HCT116 (cell line): ENCODE results near the gene UGT1A7. TPM values are rescaled to one million over a fixed set of nuclear protein-coding genes. Genes with fewer than 3 reads are reported as not detected.

Experiments used
- ATAC-seq: fragments of 200-7000 bp; cut with Tn5 transposase; 2 replicates; pipeline ENCODE4 v1.9.1; 2020; ENCODE audit warnings: mild to moderate bottlenecking, moderate library complexity
- BruUV-seq: library from RNA; stranded (reverse); fragments of 400-500 nt; replicated peaks from 2 replicates; lab custom pipeline; 2021; lab: Mats Ljungman, UMichigan
- CTCF ChIA-PET: fragments of 300-600 bp; sonication (Branson Sonifier 250); formaldehyde crosslinking; loops from one replicate; lab custom pipeline; 2021; ENCODE audit warnings: antibody characterized with exemption; lab: Charles Lee
- POLR2A ChIA-PET: fragments of 300-600, 350-600 bp; sonication (Branson Sonifier 250); formaldehyde crosslinking; loops from one replicate; lab custom pipeline; 2021; ENCODE audit warnings: antibody characterized with exemption; lab: Charles Lee
- RAD21 ChIA-PET, 2 experiments: fragments of 300-600 bp; sonication (Branson Sonifier 250); formaldehyde crosslinking; loops; one replicate each; lab custom pipeline; 2023; ENCODE audit warnings: low total read pairs in 2 of 2; ENCODE audit not compliant: uncharacterized antibody in 2 of 2, unreplicated experiment in 2 of 2, low non-redundant PET in 1 of 2; lab: Charles Lee
- DNase-seq: peaks from one replicate; pipeline ENCODE4 v3.0.0-alpha.2; 2010; ENCODE audit warnings: low read depth, low spot score
- H2AFZ ChIP-seq: fragments of 200-600 bp; shearing (Covaris generic), sonication (generic); 2 replicates; pipeline ENCODE4 v1.6.1; 2017; ENCODE audit warnings: low read depth, mixed run types, mixed read lengths, antibody characterized with exemption, low read length; ENCODE audit not compliant: poor library complexity, severe bottlenecking
- H3K27ac ChIP-seq: 2 replicates; pipeline ENCODE4 v1.5.1; 2012; ENCODE audit warnings: low read depth, low read length
- H3K27me3 ChIP-seq: fragments of 200-600 bp; sonication (generic); 2 replicates; pipeline ENCODE4 v1.6.1; 2016; ENCODE audit warnings: mixed run types, low read length, mixed read lengths; ENCODE audit not compliant: insufficient read depth
- H3K36me3 ChIP-seq, 2 experiments: fragments of 200-500 bp in 1 of 2; fragments of 200-600 bp in 1 of 2; sonication (Bioruptor generic) in 1 of 2; sonication (generic) in 1 of 2; 2 replicates each; pipeline versions ENCODE4 v1.5.1 to v1.6.1; 2014 to 2016; ENCODE audit warnings: low read length in 2 of 2, inconsistent platforms in 1 of 2, mixed read lengths in 1 of 2, mixed run types in 1 of 2; ENCODE audit not compliant: insufficient read depth in 2 of 2, control insufficient read depth in 1 of 2
- H3K4me1 ChIP-seq, 2 experiments: fragments of 200-600 bp in 1 of 2; sonication (generic) in 1 of 2; 2 replicates each; pipeline versions ENCODE4 v1.5.1 to v1.6.1; 2012 to 2017; ENCODE audit warnings: low read length in 2 of 2, inconsistent platforms in 1 of 2, mild to moderate bottlenecking in 1 of 2, mixed read lengths in 1 of 2, mixed run types in 1 of 2, moderate library complexity in 1 of 2; ENCODE audit not compliant: insufficient read depth in 2 of 2, control insufficient read depth in 1 of 2
- H3K4me2 ChIP-seq: fragments of 200-600 bp; sonication (generic); 2 replicates; pipeline ENCODE4 v1.6.1; 2017; ENCODE audit warnings: mixed run types, low read length, mixed read lengths
- H3K4me3 ChIP-seq, 2 experiments: fragments of 200-600 bp in 1 of 2; sonication (generic) in 1 of 2; replicated peaks in 1 of 2; 2 replicates each; pipeline ENCODE4 v1.5.1; 2011 to 2016; ENCODE audit warnings: low read length in 2 of 2, control low read depth in 1 of 2, low read depth in 1 of 2, mild to moderate bottlenecking in 1 of 2, mixed read lengths in 1 of 2, mixed run types in 1 of 2
- H3K79me2 ChIP-seq: fragments of 200-600 bp; sonication (generic); 2 replicates; pipeline ENCODE4 v1.6.1; 2017; ENCODE audit warnings: mild to moderate bottlenecking, mixed run types, low read length, moderate library complexity, mixed read lengths; ENCODE audit not compliant: insufficient read depth
- H3K9ac ChIP-seq: fragments of 200-600 bp; sonication (generic); 2 replicates; pipeline ENCODE4 v1.6.1; 2016; ENCODE audit warnings: low read length, mixed read lengths
- H3K9me2 ChIP-seq: fragments of 200-600 bp; sonication (generic), shearing (Covaris generic); 2 replicates; pipeline ENCODE4 v1.6.1; 2017; ENCODE audit warnings: mixed run types, mild to moderate bottlenecking, moderate library complexity; ENCODE audit not compliant: insufficient read depth
- H3K9me3 ChIP-seq, 2 experiments: fragments of 200-500 bp in 1 of 2; fragments of 200-600 bp in 1 of 2; sonication (Bioruptor generic) in 1 of 2; sonication (generic) in 1 of 2; 2 replicates each; pipeline ENCODE4 v1.6.1; 2014 to 2017; ENCODE audit warnings: low read length in 2 of 2, mixed read lengths in 2 of 2, inconsistent platforms in 1 of 2, low read depth in 1 of 2, mild to moderate bottlenecking in 1 of 2, mixed run types in 1 of 2, moderate library complexity in 1 of 2; ENCODE audit not compliant: control insufficient read depth in 1 of 2, insufficient read depth in 1 of 2
- H4K20me1 ChIP-seq: fragments of 200-600 bp; sonication (generic), shearing (Covaris generic); 2 replicates; pipeline ENCODE4 v1.6.1; 2017; ENCODE audit warnings: mixed run types, mild to moderate bottlenecking, moderate library complexity; ENCODE audit not compliant: insufficient read depth
- EGR1 ChIP-seq: IDR thresholded peaks from 2 replicates; pipeline ENCODE4 v1.6.1; 2012; ENCODE audit warnings: low read depth
- EZH2phosphoT487 ChIP-seq: fragments of 200-600 bp; IDR thresholded peaks from 2 replicates; pipeline ENCODE4 v1.6.1; 2018; ENCODE audit warnings: antibody characterized with exemption, borderline replicate concordance
- FOSL1 ChIP-seq: IDR thresholded peaks from 2 replicates; pipeline ENCODE4 v1.6.1; 2012; ENCODE audit warnings: low read depth
- JUND ChIP-seq: IDR thresholded peaks from 2 replicates; pipeline ENCODE4 v1.6.1; 2012
- POLR2AphosphoS5 ChIP-seq: IDR thresholded peaks from 2 replicates; pipeline ENCODE4 v1.6.1; 2011; ENCODE audit warnings: mild to moderate bottlenecking, low read depth, low read length, moderate library complexity
- RAD21 ChIP-seq: IDR thresholded peaks from 2 replicates; pipeline ENCODE4 v1.6.1; 2012; ENCODE audit warnings: low read depth, mild to moderate bottlenecking
- ZNF274 ChIP-seq: fragments of 200-500 bp; sonication (Bioruptor generic); IDR thresholded peaks from 2 replicates; pipeline ENCODE4 v1.6.1; 2014; ENCODE audit warnings: mild to moderate bottlenecking, low read depth, low read length, inconsistent platforms
- intact Hi-C: fragments of 100-400 bp; cut with micrococcal nuclease; formaldehyde crosslinking; loops from 2 replicates; pipeline ENCODE4 v1.10.0; 2022
- total RNA-seq: library from RNA; stranded (reverse); gene quantifications from one replicate; pipeline ENCODE4 v1.2.1, GENCODE V29; 2021; ENCODE audit not compliant: unreplicated experiment
- TF ChIP-seq, protein P1 (sequence below), 3 experiments: fragments of 200-600 bp in 1 of 3; sonication (generic) in 1 of 3; IDR thresholded peaks in 2 of 3; conservative IDR thresholded peaks in 1 of 3; 2 replicates each; pipeline ENCODE4 v1.5.1; 2012 to 2017; ENCODE audit warnings: low read depth in 2 of 3, low read length in 2 of 3, antibody characterized with exemption in 1 of 3, borderline replicate concordance in 1 of 3, control low read depth in 1 of 3, mild to moderate bottlenecking in 1 of 3, mixed read lengths in 1 of 3, mixed run types in 1 of 3, moderate library complexity in 1 of 3; ENCODE audit not compliant: insufficient read depth in 1 of 3
- TF ChIP-seq, protein P2 (sequence below): IDR thresholded peaks from 2 replicates; pipeline ENCODE4 v1.6.1; 2011; ENCODE audit warnings: mild to moderate bottlenecking, low read length, moderate library complexity; ENCODE audit not compliant: insufficient replicate concordance; ENCODE audit errors: extremely low read depth
- TF ChIP-seq, protein P3 (sequence below): IDR thresholded peaks from 2 replicates; pipeline ENCODE4 v1.6.1; 2012

The UGT1A7 gene
- total RNA-seq, 1 experiment from 2014 or later = not detected

DNA sequence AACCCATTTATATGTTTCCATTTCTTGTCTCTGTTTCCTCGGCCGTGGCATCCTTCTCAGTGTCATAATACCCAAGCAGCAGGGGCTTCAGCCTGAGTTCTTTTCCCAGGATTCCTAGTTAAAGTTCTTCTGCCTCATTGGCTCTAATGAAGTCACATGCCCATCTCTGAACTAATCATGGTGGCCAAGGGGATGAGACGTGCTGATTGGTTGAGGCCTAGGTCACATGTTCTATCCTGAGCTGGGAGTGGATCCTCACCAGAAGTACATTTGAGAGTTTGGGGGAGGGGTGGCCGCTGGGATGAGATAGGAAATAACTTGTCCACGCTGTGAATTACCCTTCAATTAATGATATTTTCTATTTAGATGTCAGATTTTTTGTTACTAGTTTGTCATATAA is 27.2 kb downstream of the UGT1A7 start:
- no peaks in the 10 kb centered on the region for H3K4me1 ChIP-seq
- no peaks in the 10 kb centered on the region for H3K79me2 ChIP-seq
- intact Hi-C loops = no loop called here
- no peak overlapping the region for H2AFZ ChIP-seq
- H3K9me2 ChIP-seq = no peaks in the 10 kb centered on the region
- H3K9ac ChIP-seq = no peak overlapping the region
- no peak for ATAC-seq
- BruUV-seq = no TSS peak
- ChIA-PET CTCF (no interaction called here), POLR2A (no interaction called here), RAD21 (no interaction called here)
- no peaks in the 10 kb centered on the region for H3K27me3 ChIP-seq
- no peaks in the 10 kb centered on the region for H3K9me3 ChIP-seq
- no peak for DNase-seq
- H3K4me2 ChIP-seq = no peak overlapping the region
- no peak overlapping the region for H3K27ac ChIP-seq
- H3K4me3 ChIP-seq = no peak overlapping the region
- TF ChIP-seq EGR1 (no peak), JUND (no peak), POLR2AphosphoS5 (no peak), RAD21 (no peak), FOSL1 (no peak), EZH2phosphoT487 (no peak), ZNF274 (no peak)
- TF ChIP-seq, protein P1, sequence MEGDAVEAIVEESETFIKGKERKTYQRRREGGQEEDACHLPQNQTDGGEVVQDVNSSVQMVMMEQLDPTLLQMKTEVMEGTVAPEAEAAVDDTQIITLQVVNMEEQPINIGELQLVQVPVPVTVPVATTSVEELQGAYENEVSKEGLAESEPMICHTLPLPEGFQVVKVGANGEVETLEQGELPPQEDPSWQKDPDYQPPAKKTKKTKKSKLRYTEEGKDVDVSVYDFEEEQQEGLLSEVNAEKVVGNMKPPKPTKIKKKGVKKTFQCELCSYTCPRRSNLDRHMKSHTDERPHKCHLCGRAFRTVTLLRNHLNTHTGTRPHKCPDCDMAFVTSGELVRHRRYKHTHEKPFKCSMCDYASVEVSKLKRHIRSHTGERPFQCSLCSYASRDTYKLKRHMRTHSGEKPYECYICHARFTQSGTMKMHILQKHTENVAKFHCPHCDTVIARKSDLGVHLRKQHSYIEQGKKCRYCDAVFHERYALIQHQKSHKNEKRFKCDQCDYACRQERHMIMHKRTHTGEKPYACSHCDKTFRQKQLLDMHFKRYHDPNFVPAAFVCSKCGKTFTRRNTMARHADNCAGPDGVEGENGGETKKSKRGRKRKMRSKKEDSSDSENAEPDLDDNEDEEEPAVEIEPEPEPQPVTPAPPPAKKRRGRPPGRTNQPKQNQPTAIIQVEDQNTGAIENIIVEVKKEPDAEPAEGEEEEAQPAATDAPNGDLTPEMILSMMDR (IDR thresholded peaks at IDR 0.05 in 2 of 3, conservative IDR thresholded peaks at IDR 0.05 in 1 of 3; ENCODE audit: borderline replicate concordance in 1 of 3, insufficient read depth in 1 of 3, low read depth in 2 of 3, low read length in 2 of 3) = no peak
- TF ChIP-seq, protein P2, sequence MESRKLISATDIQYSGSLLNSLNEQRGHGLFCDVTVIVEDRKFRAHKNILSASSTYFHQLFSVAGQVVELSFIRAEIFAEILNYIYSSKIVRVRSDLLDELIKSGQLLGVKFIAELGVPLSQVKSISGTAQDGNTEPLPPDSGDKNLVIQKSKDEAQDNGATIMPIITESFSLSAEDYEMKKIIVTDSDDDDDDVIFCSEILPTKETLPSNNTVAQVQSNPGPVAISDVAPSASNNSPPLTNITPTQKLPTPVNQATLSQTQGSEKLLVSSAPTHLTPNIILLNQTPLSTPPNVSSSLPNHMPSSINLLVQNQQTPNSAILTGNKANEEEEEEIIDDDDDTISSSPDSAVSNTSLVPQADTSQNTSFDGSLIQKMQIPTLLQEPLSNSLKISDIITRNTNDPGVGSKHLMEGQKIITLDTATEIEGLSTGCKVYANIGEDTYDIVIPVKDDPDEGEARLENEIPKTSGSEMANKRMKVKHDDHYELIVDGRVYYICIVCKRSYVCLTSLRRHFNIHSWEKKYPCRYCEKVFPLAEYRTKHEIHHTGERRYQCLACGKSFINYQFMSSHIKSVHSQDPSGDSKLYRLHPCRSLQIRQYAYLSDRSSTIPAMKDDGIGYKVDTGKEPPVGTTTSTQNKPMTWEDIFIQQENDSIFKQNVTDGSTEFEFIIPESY = no peak
- TF ChIP-seq, protein P3, sequence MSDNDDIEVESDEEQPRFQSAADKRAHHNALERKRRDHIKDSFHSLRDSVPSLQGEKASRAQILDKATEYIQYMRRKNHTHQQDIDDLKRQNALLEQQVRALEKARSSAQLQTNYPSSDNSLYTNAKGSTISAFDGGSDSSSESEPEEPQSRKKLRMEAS = no peak
- no peaks in the 10 kb centered on the region for H4K20me1 ChIP-seq
- no peaks in the 10 kb centered on the region for H3K36me3 ChIP-seq
